H9 (cell line): ENCODE results near the gene C4orf36. TPM values are rescaled to one million over a fixed set of nuclear protein-coding genes. Genes with fewer than 3 reads are reported as not detected.
A peak's percentile ranks its signal among the peaks of the same experiment; 100 is the strongest.

ENCODE experiments used
- DNase-seq: peaks from one replicate; pipeline ENCODE4 v3.0.0-alpha.2; 2017
- H2AFZ ChIP-seq: one replicate; pipeline ENCODE4 v1.6.1; 2013; ENCODE audit warnings: mild to moderate bottlenecking, low read length, control low read depth, moderate library complexity
- H2AK5ac ChIP-seq: 2 replicates; pipeline ENCODE4 v1.6.1; 2013; ENCODE audit warnings: low read length, control low read depth, mixed read lengths; ENCODE audit not compliant: insufficient read length
- H2BK120ac ChIP-seq: one replicate; pipeline ENCODE4 v1.6.1; 2013; ENCODE audit warnings: low read depth, mild to moderate bottlenecking, low read length, control low read depth, inconsistent platforms; ENCODE audit not compliant: poor library complexity, severe bottlenecking
- H2BK12ac ChIP-seq: 2 replicates; pipeline ENCODE4 v1.6.1; 2013; ENCODE audit warnings: low read length, control low read depth, mixed read lengths, low read depth; ENCODE audit not compliant: insufficient read length
- H2BK15ac ChIP-seq: 2 replicates; pipeline ENCODE4 v1.6.1; 2013; ENCODE audit warnings: low read depth, low read length, control low read depth
- H2BK20ac ChIP-seq: one replicate; pipeline ENCODE4 v1.6.1; 2013; ENCODE audit warnings: low read depth, mild to moderate bottlenecking, low read length, control low read depth, inconsistent platforms; ENCODE audit not compliant: poor library complexity, severe bottlenecking
- H2BK5ac ChIP-seq: 2 replicates; pipeline ENCODE4 v1.6.1; 2013; ENCODE audit warnings: low read length, control low read depth, mixed read lengths; ENCODE audit not compliant: insufficient read length
- H3K14ac ChIP-seq: 2 replicates; pipeline ENCODE4 v1.6.1; 2013; ENCODE audit warnings: low read length, control low read depth; ENCODE audit not compliant: insufficient read depth
- H3K18ac ChIP-seq: 2 replicates; pipeline ENCODE4 v1.6.1; 2013; ENCODE audit warnings: low read depth, mild to moderate bottlenecking, mixed read lengths, low read length, control low read depth; ENCODE audit not compliant: insufficient read length
- H3K23ac ChIP-seq: 2 replicates; pipeline ENCODE4 v1.6.1; 2013; ENCODE audit warnings: low read length, control low read depth, mixed read lengths, low read depth; ENCODE audit not compliant: insufficient read length
- H3K23me2 ChIP-seq: 2 replicates; pipeline ENCODE4 v1.6.1; 2013; ENCODE audit warnings: low read depth, mild to moderate bottlenecking, mixed read lengths, low read length, control low read depth; ENCODE audit not compliant: insufficient read length, poor library complexity, severe bottlenecking
- H3K27ac ChIP-seq: 2 replicates; pipeline ENCODE4 v1.5.1; 2013; ENCODE audit warnings: low read length, control low read depth, mixed read lengths, low read depth; ENCODE audit not compliant: insufficient read length
- H3K27me3 ChIP-seq: 2 replicates; pipeline ENCODE4 v1.6.1; 2013; ENCODE audit warnings: low read length, control low read depth, inconsistent platforms; ENCODE audit not compliant: insufficient read depth
- H3K4ac ChIP-seq: 2 replicates; pipeline ENCODE4 v1.6.1; 2013; ENCODE audit warnings: low read depth, mild to moderate bottlenecking, control low read depth, inconsistent platforms, low read length, moderate library complexity
- H3K4me1 ChIP-seq: 2 replicates; pipeline ENCODE4 v1.6.1; 2013; ENCODE audit warnings: low read length, control low read depth, inconsistent platforms; ENCODE audit not compliant: insufficient read depth
- H3K4me2 ChIP-seq: 2 replicates; pipeline ENCODE4 v1.6.1; 2013; ENCODE audit warnings: low read length, control low read depth, mixed read lengths; ENCODE audit not compliant: insufficient read length, insufficient read depth
- H3K56ac ChIP-seq: 2 replicates; pipeline ENCODE4 v1.6.1; 2013; ENCODE audit warnings: low read depth, mild to moderate bottlenecking, mixed read lengths, low read length, control low read depth; ENCODE audit not compliant: insufficient read length
- H3K79me1 ChIP-seq: 2 replicates; pipeline ENCODE4 v1.6.1; 2013; ENCODE audit warnings: low read depth, mild to moderate bottlenecking, moderate library complexity, low read length, control low read depth, inconsistent platforms; ENCODE audit not compliant: insufficient read depth, poor library complexity, severe bottlenecking
- H3K79me2 ChIP-seq: 2 replicates; pipeline ENCODE4 v1.6.1; 2013; ENCODE audit warnings: low read length, control low read depth, inconsistent platforms; ENCODE audit not compliant: insufficient read depth
- H3K9ac ChIP-seq: 2 replicates; pipeline ENCODE4 v1.6.1; 2013; ENCODE audit warnings: low read length, control low read depth, mixed read lengths; ENCODE audit not compliant: insufficient read length; ENCODE audit errors: extremely low read depth
- H3K9me3 ChIP-seq: one replicate; pipeline ENCODE4 v1.6.1; 2013; ENCODE audit warnings: low read depth, low read length, inconsistent platforms; ENCODE audit not compliant: control insufficient read depth
- H3T11ph ChIP-seq: one replicate; pipeline ENCODE4 v1.6.1; 2013; ENCODE audit warnings: mild to moderate bottlenecking, low read length, control low read depth, inconsistent platforms
- H4K20me1 ChIP-seq: one replicate; pipeline ENCODE4 v1.6.1; 2013; ENCODE audit not compliant: control insufficient read depth, insufficient read length, insufficient read depth
- H4K5ac ChIP-seq: 2 replicates; pipeline ENCODE4 v1.6.1; 2013; ENCODE audit warnings: low read depth, mild to moderate bottlenecking, mixed read lengths, low read length, control low read depth; ENCODE audit not compliant: insufficient read length
- H4K8ac ChIP-seq: replicated peaks from 2 replicates; pipeline ENCODE4 v1.6.1; 2013; ENCODE audit warnings: low read length, control low read depth, mixed read lengths, low read depth; ENCODE audit not compliant: insufficient read length
- H4K91ac ChIP-seq: 2 replicates; pipeline ENCODE4 v1.6.1; 2013; ENCODE audit warnings: low read depth, mild to moderate bottlenecking, moderate library complexity, mixed read lengths, low read length, control low read depth; ENCODE audit not compliant: insufficient read length
- H3K27ac Mint-ChIP-seq, 3 experiments: 2 replicates in 2 of 3; 3 replicates in 1 of 3; pipeline ENCODE4 v1.8.0; 2020 to 2021; ENCODE audit warnings: mixed read lengths in 3 of 3, mild to moderate bottlenecking in 1 of 3, moderate library complexity in 1 of 3
- H3K27me3 Mint-ChIP-seq: 2 replicates; pipeline ENCODE4 v1.8.0; 2021; ENCODE audit warnings: low read depth, mild to moderate bottlenecking, moderate library complexity, mixed read lengths
- H3K36me3 Mint-ChIP-seq, 3 experiments: 2 replicates in 2 of 3; 3 replicates in 1 of 3; pipeline ENCODE4 v1.8.0; 2020 to 2021; ENCODE audit warnings: low read depth in 3 of 3, mixed read lengths in 3 of 3; ENCODE audit not compliant: insufficient read depth in 1 of 3
- H3K4me1 Mint-ChIP-seq, 2 experiments: 2 replicates each; pipeline ENCODE4 v1.8.0; 2020; ENCODE audit warnings: mixed read lengths in 2 of 2
- H3K4me3 Mint-ChIP-seq, 2 experiments: 2 replicates in 1 of 2; 3 replicates in 1 of 2; pipeline ENCODE4 v1.8.0; 2020 to 2021; ENCODE audit warnings: mild to moderate bottlenecking in 2 of 2, mixed read lengths in 2 of 2, moderate library complexity in 1 of 2
- H3K9me3 Mint-ChIP-seq, 2 experiments: 2 replicates in 1 of 2; 3 replicates in 1 of 2; pipeline ENCODE4 v1.8.0; 2020; ENCODE audit warnings: mild to moderate bottlenecking in 2 of 2, mixed read lengths in 2 of 2, moderate library complexity in 1 of 2
- CTCF ChIP-seq: fragments of 200-600 bp; sonication (generic); conservative IDR thresholded peaks from 3 replicates; pipeline ENCODE4 v1.8.0; 2021; ENCODE audit warnings: antibody characterized with exemption, mild to moderate bottlenecking
- WGBS: extraction: QIAGEN DNeasy Blood & Tissue Kit; methylation state at CpG from one replicate; pipeline ENCODE4 v1.1.7; 2013; ENCODE audit warnings: missing lambda C conversion rate, low lambda C conversion rate, mixed read lengths; ENCODE audit not compliant: insufficient read length; ENCODE audit errors: extremely low coverage; 5-methylcytosine and 5-hydroxymethylcytosine counted together
- total RNA-seq: library from RNA; stranded (reverse); gene quantifications from 2 replicates; pipeline ENCODE4 v1.2.1, GENCODE V29; 2021

Gene C4orf36
- total RNA-seq, 1 experiment from 2014 or later = 2.2 TPM

DNA sequence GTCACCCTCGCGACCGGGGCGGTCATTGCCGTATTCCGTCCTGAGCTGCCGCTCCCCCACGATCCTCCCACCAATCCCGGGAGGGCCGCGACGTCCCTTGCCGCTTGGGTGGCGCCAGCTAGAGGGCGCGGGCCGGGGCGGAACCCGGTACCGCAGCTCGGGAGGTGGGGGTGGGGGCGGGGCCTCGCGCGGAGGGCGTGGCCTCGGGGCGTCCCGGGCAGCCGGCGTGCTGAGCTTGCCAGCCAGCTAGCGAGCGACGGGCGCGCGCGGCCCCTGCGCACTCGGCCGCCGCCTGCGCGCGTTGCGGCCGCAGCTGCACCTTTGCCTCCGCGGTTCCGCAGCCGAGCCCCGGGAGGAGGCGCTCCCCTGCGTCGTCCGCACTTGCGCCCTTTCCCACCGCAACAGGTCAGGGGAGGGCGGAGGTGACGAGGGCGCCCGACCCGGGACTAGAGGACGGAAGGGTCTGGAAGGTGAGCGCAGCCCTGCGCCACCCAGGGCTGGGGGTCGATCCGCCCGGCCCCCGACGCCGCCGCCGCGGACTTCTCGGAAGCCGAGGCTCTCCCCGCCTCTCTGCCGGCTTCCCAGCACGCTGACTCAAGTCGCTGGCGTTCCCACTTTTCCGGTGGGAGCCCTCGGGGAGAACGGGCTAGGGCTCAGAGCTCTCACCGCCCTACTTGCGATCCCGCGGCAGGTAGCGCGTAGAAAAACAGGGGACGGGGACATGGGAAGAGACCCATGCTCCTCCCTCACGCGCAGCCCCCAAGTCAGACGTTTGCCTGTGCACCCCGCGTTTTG, 42.7 kb upstream of the C4orf36 start, which contains the start of gene AFF1:
Gene AFF1 (plus strand): TSS at position 241 of the 795 bp plus-strand sequence. CDS start 13,523 bp downstream, outside the sequence.
- H3K9ac ChIP-seq = peak within 1 kb of the TSS; percentile 91
- no peak within 1 kb of the TSS for H2BK5ac ChIP-seq
- peak; percentile 44; the same call in 2 of the 3 replicates for TF ChIP-seq CTCF

More for the DNA sequence above, 42.7 kb upstream of the C4orf36 start, which contains the start of gene AFF1:
- H4K8ac ChIP-seq = no peak within 1 kb of the TSS
- H2BK15ac ChIP-seq = no peak within 1 kb of the TSS
- no CpG with 5 or more reads among the region's 97 CpGs for WGBS
- no peak within 1 kb of the TSS for H4K91ac ChIP-seq
- peak; percentile 95 for DNase-seq
- peak within 1 kb of the TSS; percentile 4 for H3K18ac ChIP-seq
- no peak within 1 kb of the TSS for H2BK20ac ChIP-seq
- H3T11ph ChIP-seq = no peak within 1 kb of the TSS
- H3K27ac ChIP-seq = peak within 1 kb of the TSS; percentile 50
- no peak within 1 kb of the TSS; the same call in 1 of the 2 replicates for H3K4ac ChIP-seq
- no peaks in the 10 kb centered on the region for H3K9me3 ChIP-seq
- H2BK120ac ChIP-seq = no peak within 1 kb of the TSS
- H3K56ac ChIP-seq = no peak within 1 kb of the TSS
- peaks cover under 1% of the 10 kb centered on the region for H4K20me1 ChIP-seq
- peak within 1 kb of the TSS; percentile 93 to 98 for H3K4me3 Mint-ChIP-seq
- H3K36me3 Mint-ChIP-seq = peaks cover 0 to 2% (median 0%) of the 10 kb centered on the region in 3 experiments; a peak in 2 of 7 replicates
- H4K5ac ChIP-seq = no peak within 1 kb of the TSS
- peaks cover 34 to 39% of the 10 kb centered on the region in 2 experiments for H3K4me1 Mint-ChIP-seq
- no peaks in the 10 kb centered on the region for H3K79me1 ChIP-seq
- peak within 1 kb of the TSS; percentile 1 for H2AFZ ChIP-seq
- peak within 1 kb of the TSS; percentile 66 for H3K14ac ChIP-seq
- H3K23ac ChIP-seq = no peak within 1 kb of the TSS
- H3K27me3 ChIP-seq = no peaks in the 10 kb centered on the region
- H2BK12ac ChIP-seq = no peak within 1 kb of the TSS
- peak within 1 kb of the TSS; percentile 93 to 98 (median 94) for H3K27ac Mint-ChIP-seq
- H3K4me2 ChIP-seq = peak within 1 kb of the TSS; percentile 93
- H3K79me2 ChIP-seq = peaks cover 20% of the 10 kb centered on the region
- H3K9me3 Mint-ChIP-seq = no peaks in the 10 kb centered on the region
- H2AK5ac ChIP-seq = no peak within 1 kb of the TSS
- H3K4me1 ChIP-seq = peaks cover 3% of the 10 kb centered on the region; the same call in 1 of the 2 replicates
- H3K23me2 ChIP-seq = peaks cover 15% of the 10 kb centered on the region
- H3K27me3 Mint-ChIP-seq = no peaks in the 10 kb centered on the region
